ENCODE measurements around the gene PDCD1LG2. TPM values are rescaled to one million over a fixed set of nuclear protein-coding genes. Genes with fewer than 3 reads are reported as not detected.
A peak's percentile ranks its signal among the peaks of the same experiment; 100 is the strongest.

Gene PDCD1LG2
- total RNA-seq, 2 donors from 2014 or later = 3.3 to 3.6 TPM

GRCh38 chr9:5582835-5583195 is 72.5 kb downstream of the PDCD1LG2 start:
- intact Hi-C loops (cut with DNase I) = no loop called here
- ATAC-seq = peak; percentile 78 to 83
- peak; percentile 44 for DNase-seq

- DNase-seq = no peak
These were observed 76.1 kb downstream of the PDCD1LG2 start for GRCh38 chr9:5586391-5586802.

GRCh38 chr9:5587024-5587423 is 76.7 kb downstream of the PDCD1LG2 start:
- DNase-seq (no peak), ATAC-seq (no peak)
- intact Hi-C loops (cut with DNase I) = loop anchor here in 1 of 2 donors (5.0 kb wide), 2 partner anchors 85 to 400 kb away; partner anchors contain the start of gene INSL6

More at GRCh38 chr9:5586391-5586802, 76.1 kb downstream of the PDCD1LG2 start:
- ATAC-seq = no peak
- intact Hi-C loops (cut with DNase I) = loop anchor here in 1 of 2 donors (5.0 kb wide), 2 partner anchors 84 to 399 kb away; partner anchors contain the start of gene INSL6

GRCh38 chr9:5592231-5592630 is 81.9 kb downstream of the PDCD1LG2 start:
- intact Hi-C loops (cut with DNase I) = loop anchor here in 1 of 2 donors (5.0 kb wide), 1 partner anchor 140 kb away; the partner anchor contains the start of gene CD274
- ATAC-seq (no peak), DNase-seq (no peak)

DNA sequence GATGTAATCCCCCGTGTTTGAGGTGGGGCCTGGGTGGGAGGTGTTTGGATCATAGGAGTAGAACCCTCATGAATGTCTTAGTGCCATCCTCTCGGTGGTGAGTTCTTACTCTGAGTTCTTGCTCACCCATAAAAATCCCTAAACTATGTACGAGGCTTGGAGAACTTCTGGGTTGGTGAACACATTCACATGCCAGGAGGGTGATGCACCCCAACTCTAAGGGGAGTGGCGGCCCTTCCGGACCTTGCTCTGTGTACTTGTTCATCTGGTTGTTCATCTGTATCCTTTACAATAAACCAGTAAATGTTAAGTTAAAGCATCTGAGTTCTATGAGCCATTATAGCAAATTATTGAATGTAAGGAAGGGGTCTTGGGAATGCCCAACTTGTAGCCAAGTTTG is 82.6 kb downstream of the PDCD1LG2 start:
- no peak for DNase-seq
- intact Hi-C loops (cut with DNase I) = loop anchor here in 1 of 2 donors (5.0 kb wide), 1 partner anchor 141 kb away; the partner anchor contains the start of gene CD274
- ATAC-seq = no peak

- intact Hi-C loops (cut with DNase I) = loop anchor here in 1 of 2 donors (5.0 kb wide), 1 partner anchor 142 kb away; the partner anchor contains the start of gene CD274
- DNase-seq (no peak), ATAC-seq (no peak)
These were observed 83.6 kb downstream of the PDCD1LG2 start for GRCh38 chr9:5593904-5594303.

- DNase-seq (no peak), ATAC-seq (no peak)
- intact Hi-C loops (cut with DNase I) = loop anchor here in 1 of 2 donors (5.0 kb wide), 1 partner anchor 834 kb away; no protein-coding TSS in a partner anchor
These were observed 85.8 kb downstream of the PDCD1LG2 start for GRCh38 chr9:5596173-5596572.

DNA sequence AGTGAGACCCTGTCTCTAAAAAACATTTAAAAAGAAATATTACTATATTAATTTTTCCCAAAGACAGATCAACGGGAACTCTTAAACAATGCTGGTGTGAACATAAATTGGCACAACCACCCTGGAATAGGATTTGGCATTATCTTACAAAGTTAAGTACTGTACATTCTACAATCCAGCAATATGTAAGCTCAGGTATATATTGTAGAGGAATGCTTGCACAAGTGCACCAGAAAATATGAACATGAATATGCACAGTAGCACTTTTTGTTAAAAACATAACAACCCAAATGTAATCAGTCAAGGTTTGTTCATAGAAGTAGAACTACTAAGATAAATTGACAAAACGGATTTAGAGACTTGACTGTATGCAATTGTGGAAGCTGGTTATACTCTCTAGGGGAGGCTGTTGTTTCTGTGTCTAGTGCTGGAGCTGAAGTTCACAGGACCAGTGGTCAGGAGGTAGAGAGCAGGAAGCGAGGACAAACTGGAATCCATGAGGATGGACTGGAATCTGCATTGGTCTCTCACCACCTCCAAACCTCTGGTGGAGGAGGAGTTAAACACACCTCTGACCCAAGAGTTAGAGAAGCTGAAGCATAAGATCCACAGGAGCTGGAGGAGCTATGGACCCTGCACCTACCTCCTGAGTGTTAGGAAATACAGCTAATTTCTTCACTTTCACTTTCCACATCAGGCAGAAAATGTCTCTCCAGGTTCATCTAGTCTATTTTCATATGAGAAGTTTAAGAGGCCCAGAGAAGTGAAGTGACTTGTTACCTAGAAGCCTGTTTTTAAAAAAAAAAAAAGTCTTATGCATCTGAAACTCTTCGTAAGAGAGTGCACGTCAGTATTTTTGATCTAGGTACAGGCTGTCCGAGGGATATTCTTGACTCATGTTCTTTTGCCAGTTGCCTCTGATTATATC is 98.2 kb downstream of the PDCD1LG2 start:
- ATAC-seq (peak; percentile 64 to 90), DNase-seq (no peak)
- intact Hi-C loops (cut with DNase I) = no loop called here

GRCh38 chr9:5609226-5609596 is 98.9 kb downstream of the PDCD1LG2 start:
- intact Hi-C loops (cut with DNase I) = no loop called here
- no peak for DNase-seq
- peak in 1 of 2 donors; percentile 16 for ATAC-seq

DNA sequence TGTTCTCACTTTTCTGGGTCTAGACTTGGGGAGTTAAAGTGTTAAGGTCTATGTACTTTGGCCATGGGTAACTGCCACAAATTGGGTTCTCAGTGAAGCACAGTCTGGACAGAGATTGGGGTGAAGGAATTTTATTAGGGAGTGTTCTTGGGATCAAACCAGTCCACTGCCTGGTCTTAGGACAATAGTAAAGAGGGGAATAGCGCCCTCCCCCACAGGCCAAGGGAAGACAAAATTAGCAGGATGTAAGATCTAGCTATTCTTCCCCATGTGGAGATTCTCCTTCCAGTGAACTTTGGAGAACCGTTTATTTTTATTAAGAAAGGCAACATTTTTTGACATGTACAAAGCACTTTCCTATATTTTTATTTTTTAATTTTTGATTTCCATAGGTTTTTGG is 100.2 kb downstream of the PDCD1LG2 start:
- DNase-seq (no peak), ATAC-seq (no peak)
- intact Hi-C loops (cut with DNase I) = no loop called here

GRCh38 chr9:5611321-5612184 is 101.2 kb downstream of the PDCD1LG2 start:
- DNase-seq (no peak), ATAC-seq (no peak)
- intact Hi-C loops (cut with DNase I) = no loop called here

DNA sequence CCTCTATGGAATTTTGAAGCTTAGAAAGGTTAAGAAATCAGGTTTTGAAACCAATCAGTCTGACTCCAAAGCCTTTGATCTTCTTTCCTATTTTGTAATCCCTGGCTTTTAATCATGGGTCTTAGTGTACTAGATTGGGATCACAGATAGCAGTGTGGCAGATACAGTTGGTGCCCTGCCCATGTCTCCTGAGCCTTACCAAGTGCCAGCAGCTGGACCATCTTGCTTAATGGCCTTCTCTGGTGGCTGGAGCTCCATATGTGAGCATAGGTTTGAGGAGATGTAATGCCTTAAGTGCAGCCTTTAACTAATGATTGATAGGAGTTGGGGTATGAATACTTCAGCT is 101.8 kb downstream of the PDCD1LG2 start:
- DNase-seq = no peak
- intact Hi-C loops (cut with DNase I) = no loop called here
- ATAC-seq = no peak

- no peak for ATAC-seq
- intact Hi-C loops (cut with DNase I) = no loop called here
- no peak for DNase-seq
These were observed 103.9 kb downstream of the PDCD1LG2 start for GRCh38 chr9:5614192-5614591.

DNA sequence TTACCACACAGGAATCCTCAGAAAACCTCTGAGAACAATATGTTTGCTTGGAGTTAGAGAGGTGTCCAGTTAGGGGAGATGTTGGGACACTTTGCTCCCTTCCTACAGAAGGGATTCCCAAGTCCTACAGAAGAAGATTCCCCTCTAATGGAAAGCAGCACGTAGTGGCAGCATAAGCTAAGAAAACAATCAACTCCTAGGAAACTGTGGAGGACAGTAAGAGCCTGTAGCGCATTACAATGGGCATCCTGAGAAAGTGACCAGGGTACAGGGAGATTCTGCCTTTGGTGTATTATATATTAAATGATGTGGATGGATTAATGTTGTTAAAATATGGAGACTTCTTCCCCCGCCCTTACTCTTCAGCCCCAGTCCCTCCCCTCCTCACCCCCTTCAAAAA is 104.7 kb downstream of the PDCD1LG2 start:
- intact Hi-C loops (cut with DNase I) = no loop called here
- no peak for ATAC-seq
- DNase-seq = no peak

DNA sequence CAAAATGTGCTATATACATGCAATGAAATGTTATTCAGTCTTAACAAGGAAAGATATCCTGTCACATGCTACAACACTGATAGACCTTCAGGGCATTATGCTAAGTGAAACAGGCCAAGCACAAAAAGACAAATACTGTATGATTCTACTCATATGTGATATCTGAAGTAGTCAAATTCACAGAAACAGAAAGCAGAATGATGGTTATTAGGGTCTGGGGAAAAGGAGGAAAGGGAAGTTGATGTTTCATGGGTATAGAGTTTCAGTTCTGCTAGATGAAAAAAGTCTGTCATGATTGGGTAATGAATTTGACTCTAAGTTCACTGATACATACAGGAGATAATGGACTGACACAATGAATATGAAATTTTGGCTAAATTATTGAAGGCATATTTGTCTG is 107.4 kb downstream of the PDCD1LG2 start:
- DNase-seq = no peak
- no peak for ATAC-seq
- intact Hi-C loops (cut with DNase I) = no loop called here

GRCh38 chr9:5620494-5620893 is 110.2 kb downstream of the PDCD1LG2 start:
- ATAC-seq (no peak), DNase-seq (no peak)
- intact Hi-C loops (cut with DNase I) = no loop called here

Data from left cardiac atrium (tissue), 4 donors.